HL-60 (cell line): Measurements from ENCODE around the gene ATP5MG.

Source experiments
- CTCF ChIP-seq: IDR thresholded peaks from one replicate; pipeline ENCODE4 v1.5.1; 2011; ENCODE audit warnings: low read length, control low read depth, inconsistent platforms; ENCODE audit not compliant: insufficient read depth
- GABPA ChIP-seq: IDR thresholded peaks from 2 replicates; pipeline ENCODE4 v1.6.1; 2012; ENCODE audit warnings: low read depth
- POLR2AphosphoS5 ChIP-seq: IDR thresholded peaks from 2 replicates; pipeline ENCODE4 v1.6.1; 2012; ENCODE audit warnings: low read depth

- TF ChIP-seq GABPA (peak; percentile 96), CTCF (no peak), POLR2AphosphoS5 (peak; percentile 90)
Observed at GRCh38 chr11:118359295-118359958, 42.0 kb upstream of the ATP5MG start, which contains the start of gene UBE4A.
